HG02571 (cell line): Measurements from ENCODE around the gene CWC25.

ENCODE experiments used
- ATAC-seq: cut with Tn5 transposase; IDR thresholded peaks from one replicate; pipeline ENCODE4 v1.9.1; 2021; ENCODE audit warnings: mild to moderate bottlenecking, moderate library complexity; ENCODE audit not compliant: unreplicated experiment

Gene CWC25

DNA sequence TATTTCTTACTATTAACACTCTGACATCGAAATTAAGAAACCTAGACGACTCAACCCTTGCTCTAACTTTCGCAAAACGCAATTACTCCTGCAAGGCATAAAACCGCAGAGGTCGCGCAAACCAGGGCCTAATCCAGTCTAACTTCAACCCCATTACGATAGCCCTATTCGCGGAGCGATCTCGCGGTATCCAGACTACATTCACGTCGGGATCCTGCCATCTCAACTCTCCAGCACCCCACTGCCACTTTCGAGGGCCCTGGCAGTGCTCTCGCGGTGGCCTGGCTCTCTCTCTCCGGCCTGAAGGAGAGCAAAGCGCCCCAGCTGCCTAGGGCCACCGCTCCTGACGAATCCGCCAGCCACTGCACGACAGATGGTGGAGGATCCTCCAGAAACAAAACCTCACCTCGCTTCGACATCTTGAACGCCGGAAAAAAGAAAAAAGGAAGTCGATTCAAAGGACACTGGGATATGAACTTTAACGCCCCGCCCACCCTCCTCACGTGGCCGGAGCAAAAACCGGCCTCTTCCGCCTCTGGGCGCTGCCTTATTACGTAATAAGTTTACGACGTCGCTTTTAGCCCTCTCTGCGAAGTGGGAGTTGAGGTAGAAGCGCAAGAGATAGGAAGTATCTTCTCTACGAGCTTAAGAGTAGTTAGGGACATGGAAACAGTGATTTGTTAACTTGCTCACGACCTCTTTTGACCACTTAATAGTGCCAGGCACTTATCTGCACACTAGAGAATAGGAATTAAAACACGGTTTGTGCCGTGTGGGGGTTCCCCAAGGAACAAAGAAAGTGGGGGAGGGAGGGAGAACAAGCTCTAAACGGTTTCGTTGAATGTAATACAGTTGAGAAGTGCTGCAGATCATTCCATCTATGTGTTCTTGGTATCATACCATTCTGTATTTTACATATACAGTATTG, 28.4 kb upstream of the CWC25 start, which contains the start of gene RPL23:
Gene RPL23, minus strand, starts transcription at position 430 of the 928 bp plus-strand sequence. Its CDS starts 11 bp downstream, at position 419.
- ATAC-seq, result peak; percentile 85

- no peak for ATAC-seq
These were observed 27.7 kb upstream of the CWC25 start for GRCh38 chr17:38852771-38853291.

DNA sequence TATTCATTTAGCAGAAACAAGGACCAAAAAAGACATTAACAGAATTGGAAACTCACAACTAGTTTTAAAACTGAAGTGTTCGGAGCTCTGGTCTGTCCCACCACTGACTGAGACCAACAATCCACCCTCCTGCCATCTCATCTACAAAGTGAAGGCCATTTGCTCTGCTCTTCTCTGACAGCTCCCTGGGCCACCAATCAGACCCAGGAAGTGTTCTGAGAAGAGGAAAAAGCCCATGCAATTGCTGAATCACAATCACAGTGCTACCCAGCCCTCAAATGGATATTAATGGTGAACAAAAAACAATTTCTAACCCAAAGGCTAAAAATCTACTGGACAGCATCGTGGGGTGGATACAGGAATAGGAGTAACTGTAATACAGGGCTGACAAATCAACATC, 26.3 kb upstream of the CWC25 start:
- ATAC-seq, result no peak

- ATAC-seq, result no peak
These were observed 25.3 kb upstream of the CWC25 start for GRCh38 chr17:38850374-38850773.

DNA sequence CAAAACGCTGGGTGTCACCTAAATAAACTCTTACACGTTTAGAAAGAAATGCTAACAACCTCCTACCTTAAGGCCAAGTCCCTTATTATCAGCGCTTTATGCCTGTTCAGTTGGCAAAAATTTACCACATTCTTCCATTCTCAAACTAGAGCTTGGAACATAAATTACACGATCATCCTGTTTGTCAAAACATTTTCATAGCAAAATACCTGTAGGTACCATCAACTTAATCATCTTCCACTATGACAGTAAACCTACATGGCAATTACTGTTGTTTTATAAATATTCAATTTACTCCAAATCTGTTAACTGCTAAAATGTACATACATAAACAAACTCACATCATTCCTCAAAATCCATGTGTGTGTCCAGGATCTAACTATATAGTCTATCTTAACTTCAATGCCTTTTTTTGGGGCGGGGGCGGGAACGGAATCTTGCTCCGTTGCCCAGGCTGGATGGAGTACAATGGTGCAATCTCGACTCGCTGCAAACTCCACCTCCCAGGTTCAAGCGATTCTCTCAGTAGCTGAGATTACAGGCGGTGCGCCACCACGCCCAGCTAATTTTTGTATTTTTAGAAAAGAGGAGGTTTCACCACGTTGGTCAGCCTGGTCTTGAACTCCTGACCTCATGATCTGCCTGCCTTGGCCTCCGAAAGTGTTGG, 24.0 kb upstream of the CWC25 start:
- ATAC-seq, result no peak

DNA sequence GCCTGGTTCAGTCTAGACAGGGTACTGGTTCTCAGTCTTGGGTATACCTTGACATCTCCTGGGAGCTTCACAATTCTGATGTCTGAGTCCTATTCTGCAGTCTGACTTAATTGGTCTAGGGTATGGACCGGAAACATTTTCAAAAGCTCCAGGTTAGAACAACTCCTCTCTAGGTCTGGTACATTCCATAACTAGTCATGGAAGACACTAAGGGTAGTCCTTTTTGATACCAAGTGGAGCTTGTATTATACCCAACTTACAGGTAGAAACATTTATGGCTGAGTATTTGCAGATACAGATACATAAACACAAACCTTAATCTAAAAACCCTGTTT, 23.4 kb upstream of the CWC25 start:
- no peak for ATAC-seq

GRCh38 chr17:38844261-38844757, 19.2 kb upstream of the CWC25 start:
- ATAC-seq, result no peak

DNA sequence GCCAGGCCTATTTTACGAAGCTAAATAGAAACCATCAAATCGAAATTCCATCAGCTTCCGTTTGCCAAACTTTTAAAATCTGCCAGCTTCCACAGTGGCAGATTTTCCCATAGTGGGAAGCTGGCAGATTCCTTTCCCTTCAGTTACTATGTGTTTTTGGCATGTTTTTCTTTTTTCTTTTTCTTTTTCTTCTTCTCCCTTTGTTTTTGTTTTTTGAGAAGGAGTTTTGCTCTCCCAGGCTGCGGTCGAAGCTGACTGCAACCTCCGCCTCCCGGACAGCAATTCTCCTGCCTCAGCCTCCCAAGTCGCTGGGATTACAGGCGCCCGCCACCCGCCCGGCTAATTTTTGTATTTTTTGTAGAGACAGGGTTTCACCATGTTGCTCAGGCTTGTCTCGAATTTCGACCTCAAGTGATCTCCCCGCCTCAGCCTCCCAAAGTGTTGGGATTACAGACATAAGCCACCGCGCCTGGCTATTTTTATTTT, 684 bp upstream of the CWC25 start:
- no peak for ATAC-seq

DNA sequence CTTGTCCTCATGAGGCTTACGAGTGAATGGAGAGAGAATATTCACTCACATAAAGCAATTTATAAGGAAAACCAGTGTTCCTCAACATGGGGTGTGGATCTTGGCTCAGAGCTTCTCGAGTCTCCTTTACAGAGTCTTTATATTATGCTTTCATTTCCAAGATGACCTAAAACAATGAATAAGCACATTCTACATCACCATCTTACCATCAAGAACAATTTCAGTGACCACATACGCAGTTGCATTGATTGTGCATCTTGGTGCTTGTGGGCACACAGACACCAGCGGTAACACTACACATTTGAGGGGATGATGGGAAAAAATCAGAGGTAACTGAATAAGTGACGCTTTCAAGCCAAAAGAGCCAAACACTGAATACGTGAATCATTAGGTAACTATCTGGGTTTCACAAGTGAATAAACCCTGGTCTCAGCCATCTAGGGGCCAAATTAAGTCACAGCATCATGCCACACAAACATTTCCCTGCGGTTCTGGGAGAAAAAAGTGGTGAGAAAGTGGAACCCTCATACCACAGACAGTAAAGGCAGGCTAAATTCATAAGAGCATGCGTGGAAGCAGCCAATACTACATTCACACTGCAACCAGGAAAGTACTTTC, 9.4 kb downstream of the CWC25 start:
- no peak for ATAC-seq

GRCh38 chr17:38809828-38810227, 15.3 kb downstream of the CWC25 start:
- no peak for ATAC-seq

- no peak for ATAC-seq
These were observed 24.8 kb downstream of the CWC25 start for GRCh38 chr17:38800237-38800760.

DNA sequence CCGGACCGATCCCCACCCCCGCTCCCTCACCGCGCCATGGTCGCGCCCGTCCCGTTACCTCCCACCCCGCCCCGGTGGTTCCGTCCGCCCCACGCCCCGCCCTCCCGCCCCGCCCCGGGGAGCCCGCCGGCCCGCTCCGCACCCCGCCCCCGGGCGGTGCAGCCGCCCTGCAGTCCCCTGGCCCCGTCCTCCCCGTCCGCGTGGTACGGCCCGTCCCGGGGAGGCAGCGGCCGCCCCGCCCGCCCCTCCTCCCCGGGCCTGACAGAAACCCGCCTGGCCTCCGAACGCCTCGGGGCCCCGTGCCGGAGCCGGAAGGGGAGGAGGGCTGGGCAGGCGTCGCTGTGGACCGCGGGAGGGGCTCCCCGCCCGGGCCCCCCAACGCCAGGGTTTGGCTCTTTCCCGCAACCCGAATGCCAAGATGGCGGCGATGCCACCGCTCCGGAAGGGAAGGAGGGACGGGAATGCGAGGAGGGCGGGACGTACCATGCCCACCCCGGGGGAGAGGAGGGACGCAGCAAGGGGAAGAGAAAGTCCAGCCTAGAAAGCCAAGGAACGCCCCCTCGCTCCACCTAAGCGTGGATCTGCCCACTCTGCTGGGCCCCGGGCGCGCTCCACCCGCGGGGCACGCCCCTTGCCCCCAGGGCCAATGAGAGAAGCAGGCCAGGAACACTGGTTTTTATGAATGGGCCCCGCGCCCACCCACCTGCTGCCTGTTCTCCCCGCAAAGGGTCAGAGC, 25.5 kb downstream of the CWC25 start, which contains the start of gene PIP4K2B:
Gene PIP4K2B, minus strand, starts transcription at position 56 of the 736 bp plus-strand sequence. CDS start 132 bp downstream, outside the sequence.
- ATAC-seq, result peak; percentile 80

DNA sequence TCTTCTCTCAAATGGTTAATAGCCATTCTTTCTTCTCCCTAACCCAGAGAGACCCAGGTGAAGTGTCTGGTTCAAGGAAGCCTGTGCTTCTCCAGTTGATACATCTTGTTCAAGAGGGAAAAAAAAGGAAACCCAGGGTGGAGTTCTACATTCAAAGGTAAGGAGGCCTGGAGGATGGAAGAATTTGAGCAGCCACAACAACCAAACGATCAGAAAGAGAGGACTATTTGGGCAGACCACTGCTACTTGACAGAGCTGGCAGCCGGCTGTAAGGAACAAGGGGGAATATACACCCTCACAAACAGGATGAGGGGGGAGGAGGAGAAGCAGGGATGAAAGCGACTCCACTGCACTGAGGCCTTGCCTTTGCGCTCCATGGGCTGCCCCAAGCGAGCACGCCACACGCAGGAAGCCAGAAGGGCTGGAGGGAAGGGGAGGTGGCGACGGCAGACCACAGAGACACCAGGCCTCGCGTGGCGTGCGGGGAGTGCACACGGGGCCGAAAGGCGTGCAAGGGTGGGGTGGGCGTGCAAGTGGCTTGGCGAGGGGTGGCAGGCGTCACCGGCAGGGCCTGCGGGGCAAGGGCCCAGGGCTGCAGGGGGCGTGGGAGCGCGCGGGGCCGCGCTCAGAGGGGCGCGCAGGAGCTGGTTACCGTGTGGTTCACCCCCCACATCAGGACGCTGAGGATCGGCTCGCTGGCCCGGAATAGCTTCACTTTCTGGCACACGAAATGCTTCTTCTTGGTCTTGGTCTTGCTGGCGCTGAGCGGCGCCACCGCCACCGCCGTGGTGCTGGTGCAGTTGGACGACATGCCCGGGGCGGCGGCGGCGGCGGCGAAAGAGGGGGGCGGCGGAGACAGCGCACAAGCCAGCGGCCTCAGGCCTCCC, 26.3 kb downstream of the CWC25 start:
- peak; percentile 21 for ATAC-seq

- ATAC-seq, result no peak
These were observed 27.3 kb downstream of the CWC25 start for GRCh38 chr17:38797828-38798227.

GRCh38 chr17:38797158-38797490, 28.0 kb downstream of the CWC25 start:
- ATAC-seq, result no peak

GRCh38 chr17:38796451-38797157, 28.5 kb downstream of the CWC25 start:
- no peak for ATAC-seq

DNA sequence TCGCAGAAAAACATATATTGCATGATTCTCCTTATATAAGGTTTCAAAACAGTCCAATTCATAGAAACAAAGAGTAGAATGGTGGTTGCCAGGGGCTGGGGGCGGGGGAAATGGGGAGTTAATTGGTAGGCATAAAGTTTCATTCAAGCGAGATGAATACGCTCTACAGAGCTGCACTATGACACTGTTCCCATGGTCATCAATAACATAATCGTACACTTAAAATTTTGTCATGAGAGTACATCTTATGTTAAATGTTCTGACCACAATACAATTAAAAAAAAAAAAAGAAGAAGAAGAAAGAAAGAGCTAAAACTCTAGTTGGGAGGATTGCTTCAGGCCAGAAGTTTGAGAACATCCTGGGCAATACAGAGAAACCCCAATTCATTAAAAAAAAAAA, 30.9 kb downstream of the CWC25 start:
- ATAC-seq, result no peak

GRCh38 chr17:38791162-38791561, 34.0 kb downstream of the CWC25 start:
- no peak for ATAC-seq
